Trophoblast cell (in vitro differentiated cells and primary cell): ENCODE measurements around the gene ENKD1.

Experiments used
- DNase-seq, 2 donors: peaks; one replicate each; pipeline ENCODE4 v3.0.0-alpha.2; 2016
- H2AFZ ChIP-seq: 2 replicates; pipeline ENCODE4 v1.6.1; 2013; ENCODE audit warnings: low read length, moderate library complexity, mild to moderate bottlenecking; ENCODE audit not compliant: insufficient read depth, poor library complexity
- H2AK5ac ChIP-seq: 2 replicates; pipeline ENCODE4 v1.6.1; 2013; ENCODE audit warnings: mild to moderate bottlenecking, low read length
- H2BK120ac ChIP-seq: 2 replicates; pipeline ENCODE4 v1.6.1; 2013; ENCODE audit warnings: low read length, mild to moderate bottlenecking, moderate library complexity; ENCODE audit not compliant: insufficient read depth, poor library complexity
- H2BK12ac ChIP-seq: 2 replicates; pipeline ENCODE4 v1.6.1; 2013; ENCODE audit warnings: mild to moderate bottlenecking, low read length, moderate library complexity
- H2BK5ac ChIP-seq: 2 replicates; pipeline ENCODE4 v1.6.1; 2013; ENCODE audit warnings: low read length, low read depth, moderate library complexity, mild to moderate bottlenecking; ENCODE audit not compliant: poor library complexity
- H3K14ac ChIP-seq: 2 replicates; pipeline ENCODE4 v1.6.1; 2013; ENCODE audit warnings: mild to moderate bottlenecking, low read length
- H3K18ac ChIP-seq: 2 replicates; pipeline ENCODE4 v1.6.1; 2013; ENCODE audit warnings: mild to moderate bottlenecking, low read length
- H3K23ac ChIP-seq: 2 replicates; pipeline ENCODE4 v1.6.1; 2013; ENCODE audit warnings: low read length
- H3K27ac ChIP-seq: 2 replicates; pipeline ENCODE4 v1.5.1; 2013; ENCODE audit warnings: low read depth, mild to moderate bottlenecking, inconsistent platforms, low read length, moderate library complexity
- H3K27me3 ChIP-seq: 2 replicates; pipeline ENCODE4 v1.6.1; 2013; ENCODE audit warnings: inconsistent platforms, mild to moderate bottlenecking, low read length, moderate library complexity; ENCODE audit not compliant: insufficient read depth
- H3K36me3 ChIP-seq, 2 experiments: 1 replicate in 1 of 2; 2 replicates in 1 of 2; pipeline ENCODE4 v1.6.1; 2013; ENCODE audit warnings: low read length in 2 of 2, mild to moderate bottlenecking in 2 of 2, moderate library complexity in 1 of 2; ENCODE audit not compliant: insufficient read depth in 2 of 2, control insufficient read depth in 1 of 2
- H3K4ac ChIP-seq: 2 replicates; pipeline ENCODE4 v1.6.1; 2013; ENCODE audit warnings: low read depth, mild to moderate bottlenecking, low read length, moderate library complexity
- H3K4me1 ChIP-seq, 2 experiments: 1 replicate in 1 of 2; 2 replicates in 1 of 2; pipeline ENCODE4 v1.6.1; 2013; ENCODE audit warnings: low read length in 2 of 2, mild to moderate bottlenecking in 2 of 2, moderate library complexity in 1 of 2; ENCODE audit not compliant: insufficient read depth in 2 of 2, control insufficient read depth in 1 of 2
- H3K4me2 ChIP-seq: 2 replicates; pipeline ENCODE4 v1.6.1; 2013; ENCODE audit warnings: inconsistent platforms, mild to moderate bottlenecking, low read length, moderate library complexity
- H3K4me3 ChIP-seq: 2 replicates; pipeline ENCODE4 v1.5.1; 2013; ENCODE audit warnings: mild to moderate bottlenecking, low read depth, low read length, inconsistent platforms
- H3K79me1 ChIP-seq: one replicate; pipeline ENCODE4 v1.6.1; 2013; ENCODE audit warnings: low read length
- H3K79me2 ChIP-seq: 2 replicates; pipeline ENCODE4 v1.6.1; 2013; ENCODE audit warnings: low read length, mild to moderate bottlenecking; ENCODE audit not compliant: control insufficient read depth, insufficient read depth, poor library complexity
- H3K9ac ChIP-seq: 2 replicates; pipeline ENCODE4 v1.6.1; 2013; ENCODE audit warnings: mild to moderate bottlenecking, low read length
- H3K9me3 ChIP-seq: 2 replicates; pipeline ENCODE4 v1.6.1; 2013; ENCODE audit warnings: low read depth, mild to moderate bottlenecking, control low read depth, inconsistent platforms, low read length; ENCODE audit not compliant: insufficient read depth
- H4K12ac ChIP-seq: 2 replicates; pipeline ENCODE4 v1.6.1; 2013; ENCODE audit warnings: low read depth, mild to moderate bottlenecking, low read length, moderate library complexity
- H4K8ac ChIP-seq: 2 replicates; pipeline ENCODE4 v1.6.1; 2013; ENCODE audit warnings: low read depth, mild to moderate bottlenecking, low read length, moderate library complexity
- H4K91ac ChIP-seq: one replicate; pipeline ENCODE4 v1.6.1; 2013; ENCODE audit warnings: low read depth, mild to moderate bottlenecking, low read length, moderate library complexity
- WGBS: extraction: QIAGEN DNeasy Blood & Tissue Kit; methylation state at CpG from one replicate; pipeline ENCODE4 v1.1.7; 2013; ENCODE audit warnings: missing lambda C conversion rate; ENCODE audit not compliant: insufficient read length, insufficient coverage; ENCODE audit errors: extremely low coverage; 5-methylcytosine and 5-hydroxymethylcytosine counted together

The ENKD1 gene

GRCh38 chr16:67664871-67665270 lies 1.7 kb downstream of the ENKD1 start:
- Histone ChIP-seq H3K4me2 (no peak overlapping the region), H3K79me2 (peaks cover 5% of the 10 kb centered on the region), H2BK120ac (no peak overlapping the region), H3K4ac (no peak overlapping the region), H3K4me1 (peaks cover 11 to 14% of the 10 kb centered on the region in 2 experiments), H3K27me3 (no peaks in the 10 kb centered on the region), H4K12ac (no peak overlapping the region), H2BK12ac (no peak overlapping the region), H3K27ac (no peak overlapping the region), H3K23ac (no peak overlapping the region), H3K14ac (no peak overlapping the region), H2AFZ (no peak overlapping the region), H4K8ac (no peak overlapping the region), H3K4me3 (no peak overlapping the region), H2BK5ac (no peak overlapping the region), H3K79me1 (peaks cover 10% of the 10 kb centered on the region), H2AK5ac (no peak overlapping the region), H3K36me3 (peaks cover 4% of the 10 kb centered on the region in 2 experiments), H3K9me3 (no peaks in the 10 kb centered on the region), H3K9ac (no peak overlapping the region), H4K91ac (no peak overlapping the region), H3K18ac (no peak overlapping the region)
- no CpG with 5 or more reads among the region's 7 CpGs for WGBS
- DNase-seq = no peak

- Histone ChIP-seq H3K79me1 (peaks cover 12% of the 10 kb centered on the region), H3K4me2 (no peak overlapping the region), H3K18ac (no peak overlapping the region), H3K4me3 (no peak overlapping the region), H4K12ac (no peak overlapping the region), H2AFZ (no peak overlapping the region), H3K36me3 (peaks cover 4% of the 10 kb centered on the region in 2 experiments), H3K27me3 (no peaks in the 10 kb centered on the region), H2BK12ac (no peak overlapping the region), H3K9me3 (no peaks in the 10 kb centered on the region), H3K23ac (no peak overlapping the region), H3K4me1 (peaks cover 14 to 18% of the 10 kb centered on the region in 2 experiments), H2AK5ac (no peak overlapping the region), H3K4ac (no peak overlapping the region), H2BK5ac (no peak overlapping the region), H4K8ac (no peak overlapping the region), H3K79me2 (peaks cover 6% of the 10 kb centered on the region), H3K9ac (no peak overlapping the region), H3K27ac (no peak overlapping the region), H3K14ac (no peak overlapping the region), H2BK120ac (no peak overlapping the region), H4K91ac (no peak overlapping the region)
- DNase-seq = no peak
- no CpG with 5 or more reads among the region's 4 CpGs for WGBS
Measured at GRCh38 chr16:67664258-67664657, 2.3 kb downstream of the ENKD1 start.

GRCh38 chr16:67663877-67664222 lies 2.7 kb downstream of the ENKD1 start:
- Histone ChIP-seq H3K79me1 (peaks cover 12% of the 10 kb centered on the region), H3K18ac (no peak overlapping the region), H4K91ac (no peak overlapping the region), H2AFZ (no peak overlapping the region), H2BK12ac (no peak overlapping the region), H3K4ac (no peak overlapping the region), H3K4me3 (no peak overlapping the region), H3K27ac (no peak overlapping the region), H2BK120ac (no peak overlapping the region), H3K23ac (no peak overlapping the region), H2BK5ac (no peak overlapping the region), H3K79me2 (peaks cover 6% of the 10 kb centered on the region), H3K9me3 (no peaks in the 10 kb centered on the region), H3K4me1 (peaks cover 16 to 21% of the 10 kb centered on the region in 2 experiments), H4K12ac (no peak overlapping the region), H3K36me3 (peaks cover 4% of the 10 kb centered on the region in 2 experiments), H3K9ac (no peak overlapping the region), H3K27me3 (no peaks in the 10 kb centered on the region), H3K4me2 (no peak overlapping the region), H4K8ac (no peak overlapping the region), H3K14ac (no peak overlapping the region), H2AK5ac (no peak overlapping the region)
- whole genome bisulfite sequencing = no CpG with 5 or more reads among the region's 6 CpGs
- DNase-seq = no peak

- WGBS = no CpG with 5 or more reads among the region's 25 CpGs
- no peak overlapping the region for H3K23ac ChIP-seq
- peaks cover 6% of the 10 kb centered on the region for H3K79me2 ChIP-seq
- H2BK12ac ChIP-seq = no peak overlapping the region
- H3K27ac ChIP-seq = no peak overlapping the region
- no peak overlapping the region for H3K9ac ChIP-seq
- H4K12ac ChIP-seq = no peak overlapping the region
- no peak for DNase-seq
- H3K36me3 ChIP-seq = peaks cover 6 to 7% of the 10 kb centered on the region in 2 experiments
- H2AFZ ChIP-seq = no peak overlapping the region
- H3K4me2 ChIP-seq = no peak overlapping the region
- H4K91ac ChIP-seq = no peak overlapping the region
- no peak overlapping the region for H3K14ac ChIP-seq
- H3K27me3 ChIP-seq = no peaks in the 10 kb centered on the region
- peaks cover 16 to 21% of the 10 kb centered on the region in 2 experiments for H3K4me1 ChIP-seq
- H4K8ac ChIP-seq = no peak overlapping the region
- peaks cover 12% of the 10 kb centered on the region for H3K79me1 ChIP-seq
- no peaks in the 10 kb centered on the region for H3K9me3 ChIP-seq
- no peak overlapping the region for H3K4ac ChIP-seq
- H3K18ac ChIP-seq = no peak overlapping the region
- H3K4me3 ChIP-seq = no peak overlapping the region
- no peak overlapping the region for H2BK120ac ChIP-seq
- H2BK5ac ChIP-seq = no peak overlapping the region
- H2AK5ac ChIP-seq = no peak overlapping the region
Measured at GRCh38 chr16:67663151-67663876, 3.2 kb downstream of the ENKD1 start.
